GM19467 (cell line): Measurements from ENCODE around the gene PDZD2.

Source experiments
- ATAC-seq: cut with Tn5 transposase; IDR thresholded peaks from one replicate; pipeline ENCODE4 v1.9.1; 2021; ENCODE audit warnings: mild to moderate bottlenecking, moderate library complexity; ENCODE audit not compliant: unreplicated experiment

The PDZD2 gene

GRCh38 chr5:31913808-31914207 is 274.9 kb downstream of the PDZD2 start:
- ATAC-seq: no peak

GRCh38 chr5:31916327-31916726 is 277.4 kb downstream of the PDZD2 start:
- ATAC-seq: no peak

- ATAC-seq: no peak
These were observed 279.8 kb downstream of the PDZD2 start for GRCh38 chr5:31918739-31919138.

GRCh38 chr5:31921852-31922305 is 282.9 kb downstream of the PDZD2 start:
- ATAC-seq: no peak

GRCh38 chr5:31924005-31924404 is 285.1 kb downstream of the PDZD2 start:
- no peak for ATAC-seq

GRCh38 chr5:31931874-31932273 is 292.9 kb downstream of the PDZD2 start:
- no peak for ATAC-seq

GRCh38 chr5:31934156-31934555 is 295.2 kb downstream of the PDZD2 start:
- ATAC-seq: no peak

- no peak for ATAC-seq
These were observed 296.8 kb downstream of the PDZD2 start for GRCh38 chr5:31935496-31936369.

GRCh38 chr5:31936683-31937082 is 297.8 kb downstream of the PDZD2 start:
- ATAC-seq: no peak

GRCh38 chr5:31937226-31937625 is 298.3 kb downstream of the PDZD2 start:
- ATAC-seq: no peak

- no peak for ATAC-seq
These were observed 298.8 kb downstream of the PDZD2 start for GRCh38 chr5:31937703-31938102.

GRCh38 chr5:31939151-31939550 is 300.2 kb downstream of the PDZD2 start:
- ATAC-seq: no peak

- no peak for ATAC-seq
These were observed 302.3 kb downstream of the PDZD2 start for GRCh38 chr5:31941151-31941755.

- no peak for ATAC-seq
These were observed 303.6 kb downstream of the PDZD2 start for GRCh38 chr5:31942546-31942945.

GRCh38 chr5:31944684-31945445 is 305.9 kb downstream of the PDZD2 start:
- no peak for ATAC-seq

- no peak for ATAC-seq
These were observed 309.1 kb downstream of the PDZD2 start for GRCh38 chr5:31948006-31948405.

- no peak for ATAC-seq
These were observed 313.1 kb downstream of the PDZD2 start for GRCh38 chr5:31952067-31952466.

GRCh38 chr5:31954091-31954490 is 315.2 kb downstream of the PDZD2 start:
- ATAC-seq: no peak

GRCh38 chr5:31957151-31957550 is 318.2 kb downstream of the PDZD2 start:
- ATAC-seq: no peak

GRCh38 chr5:31962351-31962751 is 323.4 kb downstream of the PDZD2 start:
- ATAC-seq: no peak

- ATAC-seq: no peak
These were observed 324.0 kb downstream of the PDZD2 start for GRCh38 chr5:31962871-31963307.
